BLaER1 treated with 17β-estradiol and CSF1 and Interleukin-3, amounts not matched to agents 10 nM and 100 nM (cell line): ENCODE results near the gene B3GNT2.

Experiments
- H3K27ac ChIP-seq, 11 experiments: shearing (Covaris generic); formaldehyde crosslinking; 2 replicates each; pipeline ENCODE4 v1.8.1; 2022
- H3K27me3 ChIP-seq, 11 experiments: shearing (Covaris generic); formaldehyde crosslinking; 2 replicates each; pipeline ENCODE4 v1.8.1; 2022
- H3K36me3 ChIP-seq, 11 experiments: shearing (Covaris generic); formaldehyde crosslinking; 2 replicates each; pipeline ENCODE4 v1.8.1; 2022
- H3K4me1 ChIP-seq, 10 experiments: shearing (Covaris generic); formaldehyde crosslinking; 2 replicates each; pipeline ENCODE4 v1.8.1; 2022
- H3K4me2 ChIP-seq, 11 experiments: shearing (Covaris generic); formaldehyde crosslinking; 2 replicates each; pipeline ENCODE4 v1.8.1; 2022
- H3K4me3 ChIP-seq, 10 experiments: shearing (Covaris generic); formaldehyde crosslinking; 2 replicates each; pipeline ENCODE4 v1.8.1; 2022
- H3K9ac ChIP-seq, 11 experiments: shearing (Covaris generic); formaldehyde crosslinking; 2 replicates each; pipeline ENCODE4 v1.8.1; 2022
- H3K9me3 ChIP-seq, 11 experiments: shearing (Covaris generic); formaldehyde crosslinking; replicated peaks in 1 of 11; 2 replicates each; pipeline ENCODE4 v1.8.1; 2022
- H4K20me1 ChIP-seq, 11 experiments: shearing (Covaris generic); formaldehyde crosslinking; 2 replicates each; pipeline ENCODE4 v1.8.1; 2022
- Cebpa-rat ChIP-seq, 11 experiments: shearing (Covaris generic); IDR thresholded peaks; 2 replicates each; pipeline ENCODE4 v1.8.1; 2022

Gene B3GNT2

GRCh38 chr2:62205554-62205953 lies 9.6 kb downstream of the B3GNT2 start:
- Histone ChIP-seq H4K20me1 (peaks cover 74 to 100% (median 97%) of the 10 kb centered on the region in 11 experiments), H3K4me2 (peak overlapping the region in 3 of 11 experiments; percentile 4 to 30 (median 13); a peak in 1 of 22 replicates), H3K4me3 (no peak overlapping the region), H3K27me3 (no peaks in the 10 kb centered on the region), H3K27ac (no peak overlapping the region), H3K4me1 (peaks cover 24 to 64% (median 34%) of the 10 kb centered on the region in 10 experiments), H3K9ac (no peak overlapping the region), H3K9me3 (peaks cover 0 to 58% (median 50%) of the 10 kb centered on the region in 11 experiments; a peak in 19 of 22 replicates), H3K36me3 (peaks cover 43 to 65% (median 60%) of the 10 kb centered on the region in 11 experiments)
- TF ChIP-seq Cebpa-rat (IDR thresholded peaks at IDR 0.05), result no peak

DNA sequence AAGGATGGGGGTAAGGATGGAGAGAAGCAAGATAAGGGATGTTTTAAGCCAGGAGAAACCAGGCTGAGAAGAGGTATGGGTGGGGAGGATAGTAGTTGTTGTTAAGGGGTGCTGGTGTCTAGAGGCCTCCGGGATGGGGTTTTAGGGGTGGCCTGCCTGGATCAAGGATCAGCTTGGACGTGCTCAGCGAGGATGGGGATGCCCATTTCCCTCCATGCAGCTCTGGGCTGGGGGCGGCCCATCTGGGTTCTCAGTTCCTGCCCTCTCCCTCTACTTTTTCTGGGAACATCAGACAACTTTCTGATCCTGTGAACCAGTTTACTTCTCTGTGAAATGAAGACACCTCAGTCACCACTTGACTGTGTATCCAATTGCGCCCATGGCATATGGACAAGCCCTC lies 10.1 kb downstream of the B3GNT2 start:
- Histone ChIP-seq H3K36me3 (peaks cover 48 to 69% (median 64%) of the 10 kb centered on the region in 11 experiments), H4K20me1 (peaks cover 70 to 100% (median 97%) of the 10 kb centered on the region in 11 experiments), H3K9me3 (peaks cover 0 to 63% (median 55%) of the 10 kb centered on the region in 11 experiments; a peak in 19 of 22 replicates), H3K4me3 (no peak overlapping the region), H3K9ac (no peak overlapping the region), H3K27me3 (no peaks in the 10 kb centered on the region), H3K27ac (no peak overlapping the region), H3K4me1 (peaks cover 19 to 59% (median 30%) of the 10 kb centered on the region in 10 experiments), H3K4me2 (0 out of 22 replicates have a peak overlapping the region, but pooled peaks of 2 of the 11 experiments have one; percentile 4 to 13)
- no peak for TF ChIP-seq Cebpa-rat (IDR thresholded peaks at IDR 0.05)

GRCh38 chr2:62207491-62207890 lies 11.6 kb downstream of the B3GNT2 start:
- no peak for TF ChIP-seq Cebpa-rat (IDR thresholded peaks at IDR 0.05)
- Histone ChIP-seq H3K4me1 (peaks cover 4 to 54% (median 15%) of the 10 kb centered on the region in 10 experiments), H3K4me2 (peak overlapping the region in 1 of 11 experiments; percentile 2; a peak in 1 of 22 replicates), H3K27ac (no peak overlapping the region), H3K9ac (no peak overlapping the region), H3K36me3 (peaks cover 61 to 83% (median 79%) of the 10 kb centered on the region in 11 experiments), H3K27me3 (no peaks in the 10 kb centered on the region), H3K4me3 (no peak overlapping the region), H4K20me1 (peaks cover 67 to 100% (median 97%) of the 10 kb centered on the region in 11 experiments), H3K9me3 (peaks cover 0 to 77% (median 70%) of the 10 kb centered on the region in 11 experiments; a peak in 20 of 22 replicates)

DNA sequence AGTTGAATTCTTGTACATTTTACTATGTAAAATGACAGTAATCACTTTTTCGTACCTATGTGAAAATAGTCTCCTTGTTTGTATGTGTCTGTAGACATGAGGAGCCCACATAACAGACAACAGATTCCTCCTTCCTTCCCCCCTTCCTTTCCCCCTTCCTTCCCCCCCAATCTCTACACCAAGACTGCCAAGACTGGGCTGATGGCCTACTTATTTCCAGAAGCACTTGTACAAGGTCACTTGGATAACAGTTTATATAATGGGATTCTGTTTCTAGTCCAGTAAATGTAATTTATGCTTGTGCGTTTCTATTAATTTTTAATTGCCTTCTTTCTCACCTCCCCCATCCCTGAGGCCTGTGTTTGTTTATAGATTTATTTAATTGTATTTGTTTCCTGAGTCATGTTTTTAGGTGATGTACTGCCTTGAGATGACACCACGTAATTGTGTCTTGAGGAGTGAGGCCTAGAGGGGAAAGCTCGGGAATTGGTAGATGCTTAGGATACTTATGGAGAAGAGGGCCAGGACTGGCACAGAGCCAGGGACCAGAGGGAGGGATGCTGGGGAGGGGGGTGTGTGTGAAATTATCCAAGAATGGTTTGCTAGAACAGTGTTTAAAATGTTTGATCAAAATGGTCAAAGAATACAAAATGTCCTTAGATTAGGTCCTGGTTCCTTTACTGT lies 12.3 kb downstream of the B3GNT2 start:
- H4K20me1 ChIP-seq, result peaks cover 67 to 100% (median 97%) of the 10 kb centered on the region in 11 experiments
- peak overlapping the region in 1 of 11 experiments; percentile 4; a peak in 1 of 22 replicates for H3K4me2 ChIP-seq
- no peak for TF ChIP-seq Cebpa-rat (IDR thresholded peaks at IDR 0.05)
- no peak overlapping the region for H3K4me3 ChIP-seq
- no peak overlapping the region for H3K9ac ChIP-seq
- peaks cover 0 to 54% (median 8%) of the 10 kb centered on the region in 10 experiments; a peak in 12 of 20 replicates for H3K4me1 ChIP-seq
- no peaks in the 10 kb centered on the region for H3K27me3 ChIP-seq
- H3K36me3 ChIP-seq, result peaks cover 68 to 89% (median 86%) of the 10 kb centered on the region in 11 experiments
- no peak overlapping the region for H3K27ac ChIP-seq
- peaks cover 0 to 84% (median 74%) of the 10 kb centered on the region in 11 experiments; a peak in 20 of 22 replicates for H3K9me3 ChIP-seq

- no peak overlapping the region for H3K27ac ChIP-seq
- no peaks in the 10 kb centered on the region for H3K27me3 ChIP-seq
- H3K4me2 ChIP-seq, result peak overlapping the region in 2 of 11 experiments; percentile 4 to 12; a peak in 1 of 22 replicates
- no peak overlapping the region for H3K4me3 ChIP-seq
- H3K9ac ChIP-seq, result no peak overlapping the region
- peaks cover 0 to 54% (median 2%) of the 10 kb centered on the region in 10 experiments; a peak in 10 of 20 replicates for H3K4me1 ChIP-seq
- peaks cover 0 to 88% (median 80%) of the 10 kb centered on the region in 11 experiments; a peak in 20 of 22 replicates for H3K9me3 ChIP-seq
- peaks cover 72 to 92% (median 88%) of the 10 kb centered on the region in 11 experiments for H3K36me3 ChIP-seq
- peaks cover 67 to 100% (median 97%) of the 10 kb centered on the region in 11 experiments for H4K20me1 ChIP-seq
- TF ChIP-seq Cebpa-rat (IDR thresholded peaks at IDR 0.05), result no peak
Observed at GRCh38 chr2:62208758-62209114, 12.8 kb downstream of the B3GNT2 start.

DNA sequence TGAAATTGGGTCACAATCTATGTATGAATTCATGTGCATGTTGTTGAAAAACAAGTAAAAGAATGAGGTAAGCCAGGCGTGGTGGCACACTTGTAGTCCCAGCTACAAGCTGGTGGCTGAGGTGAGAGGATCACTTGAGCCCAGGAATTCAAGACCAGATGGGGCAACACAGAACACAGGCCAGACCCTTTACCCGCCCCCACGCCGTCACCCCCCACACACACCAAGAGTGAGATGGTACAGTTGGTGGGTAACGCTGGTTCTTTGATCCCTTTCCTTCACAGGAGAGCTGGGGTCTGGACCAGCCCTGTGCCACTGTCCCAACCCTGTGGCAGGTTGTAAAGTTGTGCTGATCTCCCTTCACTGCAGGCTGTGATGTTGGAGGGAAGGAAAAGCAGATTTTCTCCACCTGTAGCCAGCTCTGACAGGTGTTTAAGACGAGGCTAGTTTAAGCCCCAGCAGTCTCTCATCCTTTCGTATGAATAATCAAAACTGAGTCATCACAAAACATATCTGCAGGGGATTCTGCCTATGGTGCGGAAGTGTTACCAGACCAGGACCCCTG lies 13.6 kb downstream of the B3GNT2 start:
- H3K9me3 ChIP-seq, result peaks cover 0 to 95% (median 85%) of the 10 kb centered on the region in 11 experiments; a peak in 20 of 22 replicates
- peaks cover 68 to 100% (median 97%) of the 10 kb centered on the region in 11 experiments; a peak in 21 of 22 replicates for H4K20me1 ChIP-seq
- no peak overlapping the region for H3K27ac ChIP-seq
- no peak overlapping the region for H3K4me3 ChIP-seq
- no peak overlapping the region for H3K4me2 ChIP-seq
- H3K36me3 ChIP-seq, result peaks cover 80 to 100% (median 95%) of the 10 kb centered on the region in 11 experiments
- no peaks in the 10 kb centered on the region for H3K27me3 ChIP-seq
- H3K9ac ChIP-seq, result no peak overlapping the region
- H3K4me1 ChIP-seq, result peaks cover 0 to 57% (median 0%) of the 10 kb centered on the region in 10 experiments; a peak in 6 of 20 replicates
- no peak for TF ChIP-seq Cebpa-rat (IDR thresholded peaks at IDR 0.05)

- Histone ChIP-seq H3K9ac (peak overlapping the region in 2 of 11 experiments; percentile 43 to 45; a peak in 4 of 22 replicates), H3K4me3 (no peak overlapping the region), H3K4me1 (peaks cover 0 to 90% (median 7%) of the 10 kb centered on the region in 10 experiments; a peak in 10 of 20 replicates), H4K20me1 (peaks cover 49 to 100% (median 97%) of the 10 kb centered on the region in 11 experiments; a peak in 21 of 22 replicates), H3K36me3 (peaks cover 43 to 100% (median 97%) of the 10 kb centered on the region in 11 experiments), H3K9me3 (peaks cover 10 to 99% (median 87%) of the 10 kb centered on the region in 11 experiments; a peak in 20 of 22 replicates), H3K4me2 (peak overlapping the region in 3 of 11 experiments; percentile 24 to 84 (median 76); a peak in 5 of 22 replicates), H3K27me3 (no peaks in the 10 kb centered on the region), H3K27ac (peak overlapping the region in 4 of 11 experiments; percentile 4 to 24 (median 10); a peak in 4 of 22 replicates)
- no peak for TF ChIP-seq Cebpa-rat (IDR thresholded peaks at IDR 0.05)
Observed at GRCh38 chr2:62215306-62216064, 19.6 kb downstream of the B3GNT2 start.

DNA sequence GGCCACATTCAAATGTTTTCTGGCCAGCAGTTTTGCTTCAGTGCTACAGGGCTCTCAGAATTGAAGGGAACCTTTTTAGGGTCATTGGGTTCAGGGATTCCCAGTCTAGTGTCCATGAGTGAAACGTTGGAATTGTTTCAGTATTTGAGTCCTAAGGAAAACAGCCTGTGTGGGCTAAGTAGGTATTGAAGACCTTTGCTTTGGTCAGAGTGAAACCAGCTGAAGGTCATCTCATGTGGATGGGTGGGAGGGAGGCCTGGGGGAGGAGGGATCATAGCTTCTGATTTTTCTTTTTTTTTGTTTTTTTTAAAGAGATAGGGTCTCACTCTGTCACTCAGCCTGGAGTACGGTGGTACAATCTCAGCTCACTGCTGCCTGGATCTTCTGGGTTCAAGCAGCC lies 20.2 kb downstream of the B3GNT2 start:
- Histone ChIP-seq H3K9me3 (peaks cover 10 to 99% (median 87%) of the 10 kb centered on the region in 11 experiments; a peak in 20 of 22 replicates), H3K4me2 (peak overlapping the region in 3 of 11 experiments; percentile 67 to 84 (median 76); a peak in 6 of 22 replicates), H3K4me1 (peaks cover 0 to 96% (median 7%) of the 10 kb centered on the region in 10 experiments; a peak in 10 of 20 replicates), H3K36me3 (peaks cover 37 to 100% (median 96%) of the 10 kb centered on the region in 11 experiments), H3K4me3 (no peak overlapping the region), H3K9ac (peak overlapping the region in 2 of 11 experiments; percentile 43 to 45; a peak in 2 of 22 replicates), H3K27ac (peak overlapping the region in 1 of 11 experiments; percentile 14; a peak in 2 of 22 replicates), H4K20me1 (peaks cover 49 to 100% (median 95%) of the 10 kb centered on the region in 11 experiments; a peak in 21 of 22 replicates), H3K27me3 (no peaks in the 10 kb centered on the region)
- no peak for TF ChIP-seq Cebpa-rat (IDR thresholded peaks at IDR 0.05)
